Uterus (tissue), 4 donors: ENCODE results near the gene BZW2. TPM values are rescaled to one million over a fixed set of nuclear protein-coding genes. Genes with fewer than 3 reads are reported as not detected.

Experiments
- DNase-seq, 2 donors: peaks; one replicate each; pipeline ENCODE4 v3.0.0-alpha.2; 2019 to 2020
- H3K27ac ChIP-seq, 2 donors: fragments of 200-600 bp; sonication (generic); 1 replicate in 1 of 2; 2 replicates in 1 of 2; pipeline ENCODE4 v1.5.1; 2016 to 2018
- H3K27me3 ChIP-seq, 2 donors: fragments of 200-600 bp; sonication (generic); one replicate each; pipeline ENCODE4 v1.5.1; 2018 to 2019; ENCODE audit warnings: control low read depth in 1 of 2
- H3K36me3 ChIP-seq, 2 donors: fragments of 200-600 bp; sonication (generic); one replicate each; pipeline ENCODE4 v1.5.1; 2019; ENCODE audit warnings: control low read depth in 1 of 2
- H3K4me1 ChIP-seq, 2 donors: fragments of 200-600 bp; sonication (generic); one replicate each; pipeline ENCODE4 v1.5.1; 2018 to 2019; ENCODE audit warnings: control low read depth in 1 of 2
- H3K4me3 ChIP-seq, 2 donors: fragments of 200-600 bp; sonication (generic); 1 replicate in 1 of 2; 2 replicates in 1 of 2; pipeline ENCODE4 v1.5.1; 2018 to 2019; ENCODE audit warnings: mild to moderate bottlenecking in 1 of 2
- H3K9me3 ChIP-seq, 2 donors: fragments of 200-600 bp; sonication (generic); one replicate each; pipeline ENCODE4 v1.5.1; 2019; ENCODE audit warnings: control low read depth in 1 of 2
- CTCF ChIP-seq, 4 experiments: fragments of 200-600 bp in 2 of 4; fragments of 450-650 bp in 2 of 4; sonication (generic) in 2 of 4; IDR thresholded peaks; one replicate each; pipeline ENCODE4 v1.5.1; 2016 to 2019; ENCODE audit warnings: antibody characterized with exemption in 4 of 4, mild to moderate bottlenecking in 2 of 4, moderate library complexity in 1 of 4
- POLR2A ChIP-seq, 2 donors: fragments of 450-650 bp; IDR thresholded peaks; one replicate each; pipeline ENCODE4 v1.6.1; 2016; ENCODE audit warnings: antibody characterized with exemption in 2 of 2, mild to moderate bottlenecking in 1 of 2, moderate library complexity in 1 of 2
- intact Hi-C: fragments of 100-400 bp; cut with DNase I; formaldehyde crosslinking; loops from one replicate; pipeline ENCODE4 v1.15.1; 2023; ENCODE audit warnings: low total_unique reads
- total RNA-seq, 4 donors: library from RNA; depleted of rRNA in 3 of 4; stranded (reverse); fragments of >200 nt in 3 of 4; gene quantifications; one replicate each; pipeline versions ENCODE4 v1.1.0 to v1.2.4, GENCODE V29; 2014 to 2023
- donor health status: DM: yes; HTN: yes; CAD: no.

BZW2 gene
- total RNA-seq, 4 donors from 2014 or later: 16.5 to 50.0 (median 32.4) TPM

- H3K4me3 ChIP-seq: no peak overlapping the region
- intact Hi-C loops: no loop called here
- DNase-seq: peak; percentile 77 to 87
- no peak for TF ChIP-seq CTCF (IDR thresholded peaks at IDR 0.05)
- TF ChIP-seq POLR2A (IDR thresholded peaks at IDR 0.05): peak in 1 of 2 donors; percentile 21
- no peaks in the 10 kb centered on the region for H3K36me3 ChIP-seq
- no peaks in the 10 kb centered on the region for H3K4me1 ChIP-seq
- H3K27me3 ChIP-seq: no peaks in the 10 kb centered on the region
- peak overlapping the region; percentile 71 to 76 for H3K27ac ChIP-seq
- H3K9me3 ChIP-seq: no peaks in the 10 kb centered on the region
Measured at GRCh38 chr7:16668049-16668858, 22.3 kb downstream of the BZW2 start.

GRCh38 chr7:16668978-16669377 lies 23.0 kb downstream of the BZW2 start:
- no peak for DNase-seq
- H3K4me3 ChIP-seq: no peak overlapping the region
- no peaks in the 10 kb centered on the region for H3K36me3 ChIP-seq
- no peaks in the 10 kb centered on the region for H3K4me1 ChIP-seq
- peak overlapping the region; percentile 71 to 76 for H3K27ac ChIP-seq
- no peaks in the 10 kb centered on the region for H3K27me3 ChIP-seq
- TF ChIP-seq POLR2A (IDR thresholded peaks at IDR 0.05): no peak
- TF ChIP-seq CTCF (IDR thresholded peaks at IDR 0.05): no peak
- intact Hi-C loops: no loop called here
- H3K9me3 ChIP-seq: no peaks in the 10 kb centered on the region

- intact Hi-C loops: no loop called here
- Histone ChIP-seq H3K27me3 (no peaks in the 10 kb centered on the region), H3K9me3 (no peaks in the 10 kb centered on the region), H3K4me3 (no peak overlapping the region), H3K27ac (peak overlapping the region in 1 of 2 donors; percentile 71), H3K36me3 (no peaks in the 10 kb centered on the region), H3K4me1 (no peaks in the 10 kb centered on the region)
- no peak for DNase-seq
- TF ChIP-seq POLR2A (IDR thresholded peaks at IDR 0.05) (no peak), CTCF (IDR thresholded peaks at IDR 0.05) (no peak)
Measured at GRCh38 chr7:16669581-16669980, 23.6 kb downstream of the BZW2 start.

GRCh38 chr7:16670021-16670420 lies 24.0 kb downstream of the BZW2 start:
- H3K4me3 ChIP-seq: no peak overlapping the region
- no peak for DNase-seq
- H3K27me3 ChIP-seq: no peaks in the 10 kb centered on the region
- no peak overlapping the region for H3K27ac ChIP-seq
- no peaks in the 10 kb centered on the region for H3K36me3 ChIP-seq
- TF ChIP-seq CTCF (IDR thresholded peaks at IDR 0.05) (no peak), POLR2A (IDR thresholded peaks at IDR 0.05) (no peak)
- no peaks in the 10 kb centered on the region for H3K4me1 ChIP-seq
- intact Hi-C loops: no loop called here
- no peaks in the 10 kb centered on the region for H3K9me3 ChIP-seq

- Histone ChIP-seq H3K36me3 (no peaks in the 10 kb centered on the region), H3K4me1 (no peaks in the 10 kb centered on the region)
Measured at GRCh38 chr7:16670731-16671344, 24.9 kb downstream of the BZW2 start.

More at GRCh38 chr7:16670731-16671344, 24.9 kb downstream of the BZW2 start:
- Histone ChIP-seq H3K27ac (no peak overlapping the region), H3K9me3 (no peaks in the 10 kb centered on the region), H3K27me3 (no peaks in the 10 kb centered on the region), H3K4me3 (no peak overlapping the region)
- no peak for DNase-seq
- TF ChIP-seq CTCF (IDR thresholded peaks at IDR 0.05) (no peak), POLR2A (IDR thresholded peaks at IDR 0.05) (no peak)
- intact Hi-C loops: no loop called here
